GM12874 (cell line): Measurements from ENCODE around the gene NABP1.

Source experiments
- TF ChIP-seq, protein P1 (sequence below): IDR thresholded peaks from 2 replicates; pipeline ENCODE4 v1.5.1; 2011; ENCODE audit warnings: low read depth, mild to moderate bottlenecking, control low read depth, low read length, moderate library complexity; ENCODE audit not compliant: insufficient read depth

The NABP1 gene

DNA sequence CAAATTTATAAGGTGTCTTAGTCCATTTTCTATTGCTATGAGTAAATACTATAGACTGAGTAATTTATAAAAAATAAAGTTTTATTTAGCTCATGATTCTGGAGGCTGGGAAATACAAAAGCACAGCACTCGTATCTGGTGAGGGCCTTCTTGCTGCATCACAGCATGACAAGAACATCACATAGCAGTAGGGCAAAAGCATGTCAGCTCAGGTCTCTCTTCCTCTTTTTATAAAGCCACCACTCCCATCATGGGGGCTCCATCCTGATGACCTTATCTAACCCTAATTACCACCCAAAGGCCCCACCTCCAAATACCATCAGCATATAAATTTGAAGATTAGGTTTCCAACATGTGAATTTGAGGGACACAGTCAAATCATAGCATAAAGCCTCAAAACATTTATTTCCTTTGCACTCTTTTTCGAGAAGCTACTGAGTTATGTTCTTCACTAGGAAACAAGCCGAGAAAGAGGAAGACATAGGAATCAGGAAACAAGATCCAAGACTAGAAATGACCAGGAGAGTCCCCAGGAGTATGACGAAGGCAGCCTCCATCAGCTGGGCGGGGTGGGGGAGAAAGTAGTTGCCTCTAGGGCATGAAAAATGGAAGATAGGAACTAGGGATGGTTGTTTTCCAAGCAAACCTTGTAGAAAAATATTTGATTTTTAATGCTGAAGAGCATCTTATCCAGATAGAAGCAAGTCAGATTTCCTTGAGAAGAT lies 24.1 kb upstream of the NABP1 start:
- TF ChIP-seq, protein P1, sequence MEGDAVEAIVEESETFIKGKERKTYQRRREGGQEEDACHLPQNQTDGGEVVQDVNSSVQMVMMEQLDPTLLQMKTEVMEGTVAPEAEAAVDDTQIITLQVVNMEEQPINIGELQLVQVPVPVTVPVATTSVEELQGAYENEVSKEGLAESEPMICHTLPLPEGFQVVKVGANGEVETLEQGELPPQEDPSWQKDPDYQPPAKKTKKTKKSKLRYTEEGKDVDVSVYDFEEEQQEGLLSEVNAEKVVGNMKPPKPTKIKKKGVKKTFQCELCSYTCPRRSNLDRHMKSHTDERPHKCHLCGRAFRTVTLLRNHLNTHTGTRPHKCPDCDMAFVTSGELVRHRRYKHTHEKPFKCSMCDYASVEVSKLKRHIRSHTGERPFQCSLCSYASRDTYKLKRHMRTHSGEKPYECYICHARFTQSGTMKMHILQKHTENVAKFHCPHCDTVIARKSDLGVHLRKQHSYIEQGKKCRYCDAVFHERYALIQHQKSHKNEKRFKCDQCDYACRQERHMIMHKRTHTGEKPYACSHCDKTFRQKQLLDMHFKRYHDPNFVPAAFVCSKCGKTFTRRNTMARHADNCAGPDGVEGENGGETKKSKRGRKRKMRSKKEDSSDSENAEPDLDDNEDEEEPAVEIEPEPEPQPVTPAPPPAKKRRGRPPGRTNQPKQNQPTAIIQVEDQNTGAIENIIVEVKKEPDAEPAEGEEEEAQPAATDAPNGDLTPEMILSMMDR = no peak

GRCh38 chr2:191656391-191656790 lies 21.5 kb upstream of the NABP1 start:
- TF ChIP-seq, protein P1 = no peak

GRCh38 chr2:191656792-191657191 lies 21.1 kb upstream of the NABP1 start:
- TF ChIP-seq, protein P1 = no peak

DNA sequence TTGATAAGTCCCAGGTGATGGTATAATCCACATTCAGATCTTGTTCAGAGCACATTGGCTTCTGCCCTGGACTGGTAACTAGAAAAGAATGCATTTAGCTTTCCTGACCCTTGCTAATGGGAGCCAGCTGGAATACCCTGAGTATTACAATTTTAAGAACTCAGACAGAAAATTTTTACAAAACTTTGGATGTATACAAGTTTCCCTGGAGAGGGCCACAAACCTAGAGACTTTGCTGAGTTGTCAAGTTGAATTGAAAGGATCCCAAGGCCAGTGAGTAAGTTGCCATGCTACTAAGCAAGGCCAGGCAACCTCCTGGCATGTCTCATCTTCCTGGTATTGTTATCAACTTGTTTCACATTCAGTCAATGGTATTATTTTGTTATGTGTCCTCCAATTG lies 20.0 kb upstream of the NABP1 start:
- TF ChIP-seq, protein P1 = no peak

DNA sequence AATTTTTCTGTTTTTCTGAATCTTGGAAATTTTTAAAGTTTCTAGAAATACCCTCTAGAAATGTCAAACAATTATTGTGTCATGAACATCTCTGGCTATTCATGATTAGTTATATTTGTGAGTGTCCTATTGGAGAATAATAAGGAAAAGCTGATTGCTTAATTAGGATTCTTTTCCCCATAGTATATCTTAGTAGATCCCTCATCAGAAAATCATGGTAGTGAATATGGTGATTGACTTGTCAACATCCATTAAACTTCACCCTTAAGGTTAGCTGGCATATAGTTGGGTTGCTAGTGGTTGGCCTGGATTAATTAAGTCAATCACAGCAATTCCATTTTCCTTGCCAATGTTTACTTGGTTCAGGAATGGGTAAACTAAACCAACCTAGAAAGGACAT lies 18.7 kb upstream of the NABP1 start:
- TF ChIP-seq, protein P1 = no peak

- TF ChIP-seq, protein P1 = no peak
Measured at GRCh38 chr2:191660575-191660974, 17.4 kb upstream of the NABP1 start.

DNA sequence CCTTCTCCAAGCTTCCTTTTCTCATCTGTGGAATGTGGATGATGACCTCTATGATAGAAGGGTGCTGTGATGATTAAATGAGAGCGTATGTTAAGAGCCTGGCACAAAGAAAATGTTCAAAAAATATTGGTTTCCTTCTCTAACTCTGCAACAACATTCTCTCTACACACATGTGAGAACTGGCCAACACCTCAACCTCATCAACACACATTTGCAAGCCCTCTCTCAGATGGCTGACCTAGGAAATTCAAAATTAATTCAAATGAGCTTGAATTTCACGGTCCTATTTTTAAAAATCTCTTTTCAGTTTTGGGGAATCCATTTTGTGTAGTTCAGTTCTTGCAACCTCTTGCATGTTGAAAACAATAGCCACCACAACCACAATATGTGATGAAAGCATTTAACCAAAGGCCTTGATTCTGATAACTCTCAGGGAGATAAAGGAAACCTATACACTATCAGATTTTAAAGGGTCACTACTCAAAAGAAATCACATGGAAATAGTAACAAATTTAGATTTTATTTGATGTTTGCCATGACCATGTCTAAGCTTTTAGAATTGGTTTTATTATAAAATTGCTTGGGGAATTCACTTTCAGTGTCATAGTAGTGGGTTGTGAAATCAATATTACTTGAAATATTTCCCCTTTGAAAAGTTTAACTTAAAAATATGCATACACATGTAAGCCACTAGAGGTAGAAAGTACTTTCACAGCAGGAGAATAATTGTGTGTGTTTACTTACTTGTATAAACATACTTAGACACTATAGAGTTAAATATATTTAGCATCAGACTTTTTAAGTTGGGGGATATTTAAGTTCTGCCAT lies 16.6 kb upstream of the NABP1 start:
- TF ChIP-seq, protein P1 = no peak
